Subcutaneous adipose tissue (tissue), 4 donors: Measurements from ENCODE around the gene VWA1. TPM values are rescaled to one million over a fixed set of nuclear protein-coding genes. Genes with fewer than 3 reads are reported as not detected.

Source experiments
- total RNA-seq, 4 donors: library from RNA; depleted of rRNA; stranded (reverse); fragments of >200 nt; gene quantifications; one replicate each; pipeline ENCODE4 v1.1.0, GENCODE V29; 2016
- TF ChIP-seq, protein P1 (sequence below): fragments of 450-650 bp; IDR thresholded peaks from one replicate; pipeline ENCODE4 v1.5.1; 2016; ENCODE audit warnings: low read depth, mild to moderate bottlenecking, control low read depth, antibody characterized with exemption, moderate library complexity

VWA1 gene
- total RNA-seq, 4 donors from 2014 or later = 6.0 to 21.3 (median 10.3) TPM

- TF ChIP-seq, protein P1, sequence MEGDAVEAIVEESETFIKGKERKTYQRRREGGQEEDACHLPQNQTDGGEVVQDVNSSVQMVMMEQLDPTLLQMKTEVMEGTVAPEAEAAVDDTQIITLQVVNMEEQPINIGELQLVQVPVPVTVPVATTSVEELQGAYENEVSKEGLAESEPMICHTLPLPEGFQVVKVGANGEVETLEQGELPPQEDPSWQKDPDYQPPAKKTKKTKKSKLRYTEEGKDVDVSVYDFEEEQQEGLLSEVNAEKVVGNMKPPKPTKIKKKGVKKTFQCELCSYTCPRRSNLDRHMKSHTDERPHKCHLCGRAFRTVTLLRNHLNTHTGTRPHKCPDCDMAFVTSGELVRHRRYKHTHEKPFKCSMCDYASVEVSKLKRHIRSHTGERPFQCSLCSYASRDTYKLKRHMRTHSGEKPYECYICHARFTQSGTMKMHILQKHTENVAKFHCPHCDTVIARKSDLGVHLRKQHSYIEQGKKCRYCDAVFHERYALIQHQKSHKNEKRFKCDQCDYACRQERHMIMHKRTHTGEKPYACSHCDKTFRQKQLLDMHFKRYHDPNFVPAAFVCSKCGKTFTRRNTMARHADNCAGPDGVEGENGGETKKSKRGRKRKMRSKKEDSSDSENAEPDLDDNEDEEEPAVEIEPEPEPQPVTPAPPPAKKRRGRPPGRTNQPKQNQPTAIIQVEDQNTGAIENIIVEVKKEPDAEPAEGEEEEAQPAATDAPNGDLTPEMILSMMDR = no peak
These were observed 1.7 kb upstream of the VWA1 start for GRCh38 chr1:1433804-1434130.

GRCh38 chr1:1434131-1434823, 1.2 kb upstream of the VWA1 start:
- TF ChIP-seq, protein P1 = no peak

- TF ChIP-seq, protein P1 = no peak
These were observed 725 bp upstream of the VWA1 start for GRCh38 chr1:1434824-1435105.

DNA sequence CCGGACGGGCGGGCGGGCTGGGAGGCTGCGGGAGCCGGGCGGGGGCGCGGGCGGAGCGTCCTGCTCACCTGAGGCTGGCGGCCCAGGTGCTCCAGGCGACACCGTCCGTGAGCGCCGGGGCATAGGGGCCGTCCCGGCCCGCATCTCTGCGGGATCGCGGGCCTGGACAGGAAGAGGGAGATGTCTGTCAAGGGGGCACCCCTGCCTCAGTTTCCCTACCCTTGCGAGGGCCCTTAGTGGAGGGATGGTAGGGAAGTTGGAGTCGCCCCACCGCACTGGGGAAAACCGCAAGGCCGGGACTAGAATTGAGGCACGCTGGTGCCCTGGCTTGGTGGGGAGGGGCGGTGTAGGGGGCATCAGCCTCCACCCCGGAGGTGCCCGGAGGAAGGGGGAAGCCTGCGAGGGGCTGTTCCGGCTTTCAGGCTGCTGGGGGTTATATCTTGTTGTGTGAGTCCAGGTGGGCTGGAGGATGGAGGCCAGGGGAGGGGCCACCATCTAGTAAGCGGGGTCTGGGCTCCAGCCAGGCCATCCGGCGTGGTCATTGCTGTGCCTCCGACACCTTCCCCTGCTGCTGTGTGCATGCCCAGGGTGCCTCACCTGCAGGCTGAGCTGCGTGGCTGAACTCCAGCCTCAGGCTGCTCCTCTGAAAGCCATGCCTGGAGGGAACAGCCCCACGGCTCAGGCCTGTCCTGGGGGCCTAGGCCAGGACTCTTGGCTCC, 580 bp downstream of the VWA1 start:
- TF ChIP-seq, protein P1 = no peak

GRCh38 chr1:1436630-1437032, 1.1 kb downstream of the VWA1 start:
- TF ChIP-seq, protein P1 = no peak

GRCh38 chr1:1437033-1437903, 1.8 kb downstream of the VWA1 start:
- TF ChIP-seq, protein P1 = no peak

DNA sequence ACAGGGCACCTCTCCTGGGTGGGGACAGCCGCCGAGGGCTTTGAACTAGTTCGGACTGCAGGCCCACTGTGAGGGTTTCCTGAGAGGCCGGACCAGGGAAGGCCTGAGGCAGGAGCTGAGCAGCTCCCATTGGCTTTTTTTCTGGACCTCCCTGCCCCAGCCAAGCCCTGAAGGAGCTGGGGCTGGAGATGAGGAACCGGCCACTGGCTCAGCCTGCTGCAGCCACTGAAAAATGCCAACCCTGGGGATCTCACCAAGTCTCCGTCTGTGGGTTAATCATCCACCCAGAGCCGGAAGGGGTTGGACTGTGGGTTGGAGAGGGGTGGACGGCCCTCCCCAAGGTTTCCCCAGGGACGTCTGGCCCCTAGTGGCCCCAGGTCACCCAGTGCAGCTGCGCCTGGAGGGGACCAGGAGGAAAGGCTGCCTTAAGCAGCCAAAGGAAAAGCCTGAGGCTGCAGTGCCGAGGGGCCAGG, 2.5 kb downstream of the VWA1 start:
- TF ChIP-seq, protein P1 = no peak
